Ureter (tissue), 1 donor: ENCODE measurements around the gene OR13J1. TPM values are rescaled to one million over a fixed set of nuclear protein-coding genes. Genes with fewer than 3 reads are reported as not detected.
A peak's percentile ranks its signal among the peaks of the same experiment; 100 is the strongest.
"Not testable (repeated sequence)": the region's sequence is repeated elsewhere in the genome, so short reads cannot be mapped to it uniquely, and the experiment has no call there.

Experiments used
- DNase-seq: peaks from one replicate; pipeline ENCODE4 v3.0.0-alpha.2; 2020; ENCODE audit warnings: low spot score
- total RNA-seq: library from RNA; stranded (reverse); gene quantifications from one replicate; pipeline ENCODE4 v1.2.4, GENCODE V29; 2023
- donor health status: DM: yes; HTN: yes; CAD: no.

OR13J1 gene, protein sequence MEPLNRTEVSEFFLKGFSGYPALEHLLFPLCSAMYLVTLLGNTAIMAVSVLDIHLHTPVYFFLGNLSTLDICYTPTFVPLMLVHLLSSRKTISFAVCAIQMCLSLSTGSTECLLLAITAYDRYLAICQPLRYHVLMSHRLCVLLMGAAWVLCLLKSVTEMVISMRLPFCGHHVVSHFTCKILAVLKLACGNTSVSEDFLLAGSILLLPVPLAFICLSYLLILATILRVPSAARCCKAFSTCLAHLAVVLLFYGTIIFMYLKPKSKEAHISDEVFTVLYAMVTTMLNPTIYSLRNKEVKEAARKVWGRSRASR
- not detected for total RNA-seq

DNA sequence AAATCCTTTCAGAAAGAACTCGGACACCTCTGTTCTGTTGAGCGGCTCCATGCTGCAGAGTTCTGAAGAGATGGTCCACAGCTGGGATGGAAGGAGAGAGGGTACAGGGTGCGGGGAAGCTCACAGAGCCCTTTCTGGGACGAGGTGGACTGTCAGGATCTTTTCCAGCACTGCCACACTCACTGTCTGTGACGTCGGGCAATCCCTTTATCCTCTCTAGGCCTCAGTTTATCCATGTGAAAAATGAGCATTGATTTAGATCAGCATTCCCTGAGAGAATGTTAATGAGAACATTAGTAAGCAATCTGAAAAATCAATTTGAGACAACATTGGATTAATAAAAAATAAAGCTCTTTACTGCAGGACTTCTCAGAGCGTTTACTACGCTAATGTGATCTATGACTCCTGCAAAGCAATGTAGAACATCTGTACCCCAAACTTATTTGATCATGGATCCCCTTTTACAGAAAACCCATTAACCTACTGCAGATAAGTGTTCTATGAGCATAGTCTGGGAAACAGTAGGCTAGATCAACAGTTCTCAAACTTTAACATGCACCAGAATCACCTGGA, at the start of gene OR13J1:
Gene OR13J1 (minus strand): TSS at position 51 of the 573 bp plus-strand sequence. CDS start 0 bp downstream, at position 51.
- no peak for DNase-seq

DNA sequence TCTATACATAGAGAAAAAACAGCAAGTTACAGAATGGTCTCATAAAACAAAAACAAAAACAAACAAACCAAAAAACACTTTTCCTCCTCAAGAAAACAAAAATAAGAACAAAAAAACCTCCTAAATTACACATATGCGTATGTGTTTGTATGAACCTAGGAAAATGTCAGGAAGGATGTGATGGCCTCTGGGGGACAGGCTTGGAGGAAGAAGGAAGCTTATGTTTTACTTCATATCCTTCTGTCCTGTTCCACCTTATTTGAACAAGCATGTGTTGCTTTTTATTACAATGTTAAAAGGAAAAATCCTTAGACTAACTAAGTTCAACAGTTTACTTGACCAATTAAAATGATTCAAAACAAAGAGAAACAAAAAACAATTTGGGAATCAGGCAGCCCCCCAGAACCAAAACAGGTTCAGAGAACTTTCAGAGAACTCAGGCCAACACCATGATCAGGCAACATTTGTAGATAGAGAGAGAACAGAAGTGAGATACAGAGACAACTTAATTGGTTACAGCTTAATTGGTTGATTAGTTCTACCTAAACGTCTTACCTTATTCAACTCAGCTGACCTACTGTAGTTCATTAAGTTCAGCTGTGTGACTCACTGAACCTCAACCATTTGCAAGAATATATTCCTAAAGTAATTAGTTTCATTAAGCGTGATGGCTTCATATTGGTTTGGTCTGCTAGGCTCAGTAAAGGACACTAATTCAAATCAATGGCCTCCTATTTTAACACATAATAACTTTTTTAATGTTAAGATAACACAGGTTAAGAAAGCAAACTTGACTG, 49.2 kb upstream of the OR13J1 start:
- DNase-seq, result no peak

DNA sequence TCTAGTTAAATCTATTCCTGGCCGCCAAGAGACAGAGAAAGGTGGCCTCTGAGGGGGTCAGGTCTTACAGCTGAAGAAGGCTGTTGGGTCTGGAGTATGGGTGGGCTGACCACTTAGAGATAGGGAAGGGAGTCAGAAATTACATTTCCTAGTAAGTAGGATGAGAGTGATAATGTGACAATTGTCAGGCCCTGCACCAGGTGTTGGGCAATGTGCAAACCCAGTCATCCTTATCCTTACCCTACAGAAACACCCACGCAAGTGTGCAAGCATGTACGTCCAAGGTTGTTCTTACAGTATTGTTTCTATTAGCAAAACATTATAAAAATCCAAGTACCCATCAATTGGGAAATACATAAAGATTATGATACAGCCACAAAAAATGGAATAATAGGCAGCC, 48.6 kb upstream of the OR13J1 start:
- DNase-seq, result no peak

DNA sequence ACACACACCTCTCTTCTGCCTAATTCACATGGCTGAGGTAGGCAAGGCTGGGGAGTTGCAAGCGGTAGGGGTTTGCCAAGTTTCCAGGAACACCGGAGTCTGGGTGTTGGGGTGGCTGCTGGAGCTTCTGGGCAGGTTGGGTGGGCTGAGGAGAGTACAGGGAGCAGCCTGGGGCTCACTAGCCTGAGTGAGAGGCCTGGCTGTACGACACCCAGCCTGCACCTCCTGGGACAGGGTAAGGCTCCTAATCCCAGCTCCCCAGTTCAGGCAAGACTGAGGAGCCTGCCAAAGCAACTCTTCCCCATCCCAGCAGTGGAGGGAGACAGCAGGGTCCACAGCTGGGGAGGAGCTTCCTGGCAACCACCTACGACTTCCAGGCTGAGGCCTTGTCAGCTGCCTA, 47.1 kb upstream of the OR13J1 start:
- DNase-seq, result no peak

DNA sequence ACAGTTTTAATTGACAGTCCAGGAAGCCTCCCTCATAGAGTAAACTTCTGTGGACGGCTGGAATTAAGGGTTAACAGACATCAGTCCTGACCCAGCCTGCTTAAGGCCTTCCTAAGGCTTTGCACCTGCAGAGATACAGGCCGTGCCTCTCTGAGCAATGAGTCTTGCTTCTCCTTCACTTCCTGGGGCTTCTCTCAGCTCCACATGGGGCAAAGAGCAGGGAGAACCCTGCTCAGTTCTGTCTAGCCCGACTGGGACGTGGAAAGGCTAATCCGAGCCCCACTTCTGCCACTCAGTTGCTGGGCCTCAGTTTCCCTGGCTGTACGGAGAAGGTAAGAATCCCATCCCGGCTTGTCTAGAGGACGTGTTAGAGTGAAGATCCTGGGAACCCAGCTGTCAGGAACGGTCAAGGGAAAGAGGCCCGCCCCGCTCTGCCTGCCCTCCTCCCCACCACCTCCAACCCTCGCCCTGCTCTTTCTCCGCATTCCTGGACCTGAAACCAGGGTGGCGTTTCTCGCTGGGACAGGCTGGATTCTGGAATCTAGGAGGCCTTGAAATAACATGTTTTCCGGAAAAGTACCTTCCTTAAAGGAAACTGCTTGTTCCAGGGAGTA, 45.6 kb upstream of the OR13J1 start:
- no peak for DNase-seq

DNA sequence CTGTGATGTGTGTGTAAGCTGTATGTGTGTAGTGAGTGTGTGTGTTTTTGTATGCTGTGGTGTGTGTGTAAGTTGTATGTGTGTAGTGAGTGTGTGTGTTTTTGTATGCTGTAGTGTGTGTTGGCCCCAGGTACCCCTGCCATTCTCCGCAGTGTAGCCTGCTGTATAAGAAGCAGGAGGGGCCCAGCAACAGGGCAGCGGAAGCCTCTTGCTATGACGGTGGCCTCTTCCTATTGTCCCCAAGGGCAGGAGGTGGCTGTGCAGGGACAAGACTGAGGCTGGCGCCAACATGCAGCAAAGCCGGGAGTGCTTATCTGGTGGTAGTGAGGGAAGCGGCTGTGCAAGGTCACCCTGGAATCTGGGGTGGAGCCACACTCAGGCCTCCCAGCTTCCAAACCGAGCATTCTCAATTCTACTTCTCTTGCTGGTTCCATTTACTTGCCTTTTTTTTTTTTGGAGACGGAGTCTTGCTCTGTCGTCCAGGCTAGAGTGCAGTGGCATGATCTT, 44.2 kb upstream of the OR13J1 start:
- DNase-seq, result no peak

DNA sequence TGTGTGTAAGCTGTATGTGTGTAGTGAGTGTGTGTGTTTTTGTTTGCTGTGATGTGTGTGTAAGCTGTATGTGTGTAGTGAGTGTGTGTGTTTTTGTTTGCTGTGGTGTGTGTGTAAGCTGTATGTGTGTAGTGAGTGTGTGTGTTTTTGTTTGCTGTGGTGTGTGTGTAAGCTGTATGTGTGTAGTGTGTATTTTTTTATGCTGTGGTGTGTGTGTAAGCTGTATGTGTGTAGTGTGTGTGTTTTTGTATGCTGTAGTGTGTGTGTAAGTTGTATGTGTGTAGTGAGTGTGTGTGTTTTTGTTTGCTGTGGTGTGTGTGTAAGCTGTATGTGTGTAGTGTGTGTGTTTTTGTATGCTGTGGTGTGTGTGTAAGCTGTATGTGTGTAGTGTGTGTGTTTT, 43.2 kb upstream of the OR13J1 start:
- not testable (repeated sequence) for DNase-seq

DNA sequence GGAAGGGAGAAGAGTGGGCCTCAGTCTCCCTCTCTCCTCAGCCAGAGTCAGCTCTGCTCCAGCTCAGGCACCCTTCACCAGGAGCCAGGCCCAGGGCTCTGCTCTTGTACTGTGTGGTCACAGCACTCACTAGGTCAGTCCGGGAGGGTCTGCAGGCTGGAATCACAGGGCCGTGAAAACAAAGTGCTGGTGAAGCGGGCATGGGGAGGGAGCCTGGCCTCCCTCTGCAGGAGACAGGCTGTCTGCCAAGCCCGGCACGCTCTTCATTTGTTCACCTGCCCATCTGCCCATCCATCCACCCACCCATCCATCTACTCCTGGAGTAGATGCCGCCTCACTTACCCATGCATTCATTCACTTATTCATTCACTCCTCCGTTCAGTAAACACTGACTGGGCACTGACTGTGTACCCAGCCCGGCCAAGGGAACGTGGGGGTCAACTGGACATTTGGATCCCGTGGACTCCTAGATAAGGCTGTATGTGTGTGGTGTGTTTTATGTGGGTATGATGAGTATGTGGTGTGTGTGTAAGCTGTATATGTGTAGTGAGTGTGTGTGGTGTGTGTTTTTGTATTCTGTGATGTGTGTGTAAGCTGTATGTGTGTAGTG, 42.7 kb upstream of the OR13J1 start:
- no peak for DNase-seq

DNA sequence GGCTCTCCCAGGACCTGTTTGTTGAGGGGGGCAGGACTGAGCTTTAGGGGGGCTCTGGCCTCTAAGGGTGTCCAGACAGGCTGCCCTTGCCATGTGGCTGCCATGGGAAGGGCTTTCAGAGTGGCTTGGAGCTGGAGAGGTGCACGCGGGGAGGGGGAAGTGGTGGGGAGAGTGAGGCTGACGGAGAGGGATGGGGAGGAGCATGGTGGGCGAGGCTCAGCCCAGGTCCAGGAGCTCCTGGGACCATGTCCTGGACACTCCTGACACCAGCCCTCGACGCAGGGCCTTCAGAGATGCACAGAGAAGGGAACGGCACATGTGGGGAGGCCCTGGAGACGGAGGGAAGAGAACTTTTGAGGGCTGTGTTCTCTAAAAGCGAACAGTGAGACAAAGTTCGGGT, 41.5 kb upstream of the OR13J1 start:
- no peak for DNase-seq

DNA sequence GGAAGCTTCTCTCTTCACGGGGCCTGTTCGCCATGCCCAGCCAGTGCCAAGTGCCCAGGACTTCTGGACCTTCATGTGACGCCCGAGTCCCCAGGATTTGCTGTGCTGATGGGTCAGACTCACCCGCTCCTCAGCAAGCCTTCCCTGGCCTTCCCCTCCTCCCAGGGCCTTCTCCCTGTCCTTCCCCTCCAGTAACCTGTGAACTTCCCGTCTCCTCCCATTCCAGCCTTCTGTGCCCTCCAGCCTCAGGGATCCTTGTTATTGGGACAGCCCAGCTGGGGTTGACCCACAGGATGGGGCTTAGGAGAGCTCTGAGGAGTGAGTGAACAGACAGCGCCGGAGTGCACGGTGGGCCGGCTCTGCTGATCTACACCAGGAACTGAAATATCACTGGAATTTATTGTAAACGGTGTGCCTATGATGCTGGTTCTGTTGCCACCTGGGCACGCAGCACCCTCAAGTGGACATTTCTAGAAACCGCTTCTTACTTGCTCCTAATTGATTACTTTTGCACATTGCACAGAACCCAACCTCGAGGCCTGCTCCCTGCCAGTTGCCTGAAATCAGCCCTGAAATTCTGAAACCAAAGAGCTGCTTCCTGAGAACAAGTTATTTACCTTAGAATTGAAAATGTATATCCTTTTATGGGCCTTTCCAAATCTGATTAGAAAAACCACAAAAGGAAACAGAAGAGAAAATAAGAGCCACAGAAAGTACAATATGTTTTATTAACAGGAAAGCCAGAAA, 40.6 kb upstream of the OR13J1 start:
- DNase-seq, result no peak

DNA sequence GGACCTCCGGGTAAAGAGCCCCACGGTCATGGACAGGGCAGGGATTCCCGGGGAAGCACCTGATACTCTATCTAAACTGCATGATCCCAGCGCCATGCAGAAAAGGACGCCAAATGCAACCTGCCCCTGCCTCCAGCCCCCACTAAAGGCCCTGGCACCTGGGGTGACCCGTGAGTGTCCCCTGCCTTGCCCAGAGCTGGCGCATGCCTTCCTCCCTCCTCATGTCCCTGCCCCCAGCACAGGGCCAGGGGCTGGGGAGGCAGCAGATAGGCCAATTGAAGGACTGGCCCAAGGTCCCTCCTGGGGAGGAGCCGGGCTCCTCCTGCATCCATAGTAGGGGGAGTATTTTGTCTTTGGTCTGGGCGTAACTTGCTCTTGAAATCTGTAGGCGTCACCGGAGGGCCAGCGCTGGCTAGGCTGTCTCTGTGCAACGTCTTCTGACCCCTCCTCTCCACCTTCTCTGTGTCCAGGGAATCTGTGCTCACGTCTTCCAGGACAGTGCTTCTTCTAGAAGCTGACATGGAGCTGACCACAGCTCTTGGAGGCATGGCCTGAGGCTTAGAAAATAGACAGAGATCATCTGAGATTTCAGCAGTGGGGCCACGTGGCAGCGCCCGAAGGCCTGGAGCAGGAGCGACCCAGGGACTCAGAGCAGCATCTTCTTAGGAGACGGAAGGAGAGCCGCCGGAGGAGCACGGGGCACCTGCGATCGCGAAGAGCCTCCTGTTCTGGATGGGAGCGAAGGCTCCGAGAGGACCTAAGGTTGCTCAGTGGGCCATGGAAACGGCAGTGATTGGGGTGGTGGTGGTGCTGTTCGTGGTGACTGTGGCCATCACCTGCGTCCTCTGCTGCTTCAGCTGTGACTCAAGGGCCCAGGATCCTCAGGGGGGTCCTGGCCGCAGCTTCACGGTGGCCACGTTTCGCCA, 39.7 kb upstream of the OR13J1 start:
- DNase-seq, result no peak

DNA sequence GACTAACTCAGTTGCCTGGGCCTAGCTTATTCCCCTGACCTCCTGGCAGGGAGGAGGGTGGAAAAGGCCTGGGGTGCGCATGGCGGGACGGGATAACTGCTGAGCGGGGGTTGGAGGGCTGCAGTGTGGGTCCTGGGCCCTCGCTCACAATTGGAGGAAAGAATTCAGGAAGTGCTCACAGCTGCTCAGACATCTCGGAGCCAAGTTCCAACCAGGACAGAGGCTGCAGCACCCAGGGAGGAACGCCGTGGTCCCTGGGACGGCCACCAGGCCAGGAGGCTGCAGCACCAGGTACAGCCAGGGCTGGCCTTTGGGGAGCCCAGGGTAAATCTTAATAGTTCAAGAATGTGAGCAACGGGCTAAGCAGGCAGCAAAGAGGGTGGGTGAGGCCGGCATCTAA, 39.1 kb upstream of the OR13J1 start, which contains the start of gene SPAAR:
Gene SPAAR (plus strand): TSS at position 217 of the 400 bp plus-strand sequence. CDS start 974 bp downstream, outside the sequence.
- DNase-seq, result no peak

DNA sequence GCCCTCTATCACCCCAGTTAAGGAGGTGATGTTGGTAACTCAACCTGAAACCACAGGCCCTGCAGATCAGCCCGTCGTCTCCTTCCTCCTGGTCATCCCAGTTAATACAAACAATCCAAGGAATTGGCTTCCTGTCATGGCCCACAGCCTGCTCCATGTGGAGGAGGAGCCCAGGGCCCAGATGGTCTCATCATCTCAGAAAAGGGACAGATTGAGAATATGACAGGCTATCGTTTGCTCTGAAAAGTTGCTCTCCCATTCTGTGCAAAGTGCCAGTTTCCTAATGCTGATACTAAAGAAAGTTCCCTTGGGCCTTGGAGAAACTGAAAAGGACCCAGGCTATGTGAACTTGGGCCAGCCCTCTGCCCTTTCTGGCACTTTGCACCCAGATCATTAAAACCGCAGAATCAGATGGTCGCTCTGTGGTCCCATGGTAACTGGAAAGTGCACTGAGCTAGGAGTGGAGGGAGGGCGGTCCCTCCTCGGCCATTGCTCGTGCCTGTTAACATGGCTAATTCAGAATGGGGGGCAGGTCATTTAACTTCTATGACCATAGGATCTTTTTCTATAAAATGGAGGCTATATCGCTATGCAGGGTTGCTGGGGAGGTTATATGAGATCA, 38.4 kb upstream of the OR13J1 start:
- DNase-seq, result no peak

DNA sequence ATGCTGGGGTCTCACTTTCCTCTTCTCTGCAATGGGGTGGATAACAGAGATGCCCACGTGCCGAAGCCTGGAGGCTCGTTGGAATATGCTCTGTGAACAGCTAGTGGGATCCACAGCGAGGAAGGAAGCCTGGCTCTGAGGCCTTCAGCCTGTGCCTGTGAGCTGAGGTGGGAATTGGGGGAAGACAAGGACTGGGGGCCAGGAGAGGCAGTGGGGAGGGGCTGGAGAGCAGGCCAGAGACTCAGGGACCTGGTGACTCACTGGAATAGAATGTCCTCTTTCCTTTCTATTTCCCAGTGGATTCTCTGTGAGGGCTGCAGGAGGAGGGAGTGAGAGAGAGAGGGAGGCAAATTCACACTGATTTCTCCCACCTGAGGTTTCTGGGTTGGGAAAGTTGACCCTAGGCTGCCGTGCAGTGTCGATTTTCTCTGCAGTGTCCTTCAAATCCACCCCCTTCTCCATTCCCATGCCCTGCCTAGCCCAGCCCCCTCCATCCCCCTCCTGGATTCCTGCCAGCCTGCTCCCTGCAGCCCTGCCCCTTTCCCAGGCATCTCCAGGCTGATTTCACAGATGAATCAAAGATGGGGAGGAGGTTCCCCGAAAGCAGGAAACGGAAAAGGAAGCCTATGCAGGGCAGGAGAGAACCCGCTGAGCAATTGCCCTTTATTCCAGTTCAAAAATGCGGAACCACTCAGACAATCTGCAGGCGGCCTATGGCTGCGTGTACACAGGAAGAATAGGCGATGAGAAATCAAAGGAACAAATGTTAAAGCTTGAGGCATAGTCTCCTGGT, 37.7 kb upstream of the OR13J1 start:
- DNase-seq, result peak; percentile 80

DNA sequence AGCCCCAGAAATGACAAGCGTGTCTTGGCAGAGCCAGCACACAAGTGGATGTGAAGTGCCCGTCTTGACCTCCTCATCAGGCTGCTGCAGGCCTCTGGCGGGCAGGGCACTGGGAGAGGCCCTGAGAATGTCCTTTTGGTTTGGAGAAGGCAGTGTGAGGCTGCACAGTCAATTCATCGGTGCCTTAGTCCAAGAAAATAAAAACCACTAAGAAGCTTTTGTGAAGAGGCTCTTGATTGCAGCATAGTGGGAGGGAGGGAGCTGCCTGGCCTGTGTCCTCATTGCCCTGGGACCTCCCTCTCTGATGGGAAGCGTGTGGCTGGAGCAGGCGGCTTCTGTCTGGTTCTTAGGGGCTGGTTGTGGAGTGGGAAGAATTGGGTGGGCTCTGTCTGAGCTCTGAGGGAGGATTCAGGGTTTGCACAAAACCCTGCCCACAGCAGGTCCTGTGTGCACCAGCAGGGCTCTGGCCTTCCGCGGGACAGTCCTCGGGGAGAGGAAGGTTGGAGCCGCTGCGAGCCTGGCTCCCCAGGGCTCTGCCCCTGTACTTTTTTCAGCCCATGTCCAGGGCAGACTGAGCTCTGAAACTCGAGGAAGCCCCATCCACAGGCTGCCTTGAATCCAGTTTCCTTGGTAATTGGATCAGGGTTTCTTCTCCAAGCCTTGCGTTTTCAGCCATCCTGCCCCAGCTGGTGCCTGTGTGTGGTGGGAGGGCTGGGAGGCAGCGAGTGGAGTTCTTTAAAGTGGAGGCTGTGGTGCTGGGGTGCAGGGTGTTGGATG, 36.9 kb upstream of the OR13J1 start:
- peak; percentile 70 for DNase-seq

DNA sequence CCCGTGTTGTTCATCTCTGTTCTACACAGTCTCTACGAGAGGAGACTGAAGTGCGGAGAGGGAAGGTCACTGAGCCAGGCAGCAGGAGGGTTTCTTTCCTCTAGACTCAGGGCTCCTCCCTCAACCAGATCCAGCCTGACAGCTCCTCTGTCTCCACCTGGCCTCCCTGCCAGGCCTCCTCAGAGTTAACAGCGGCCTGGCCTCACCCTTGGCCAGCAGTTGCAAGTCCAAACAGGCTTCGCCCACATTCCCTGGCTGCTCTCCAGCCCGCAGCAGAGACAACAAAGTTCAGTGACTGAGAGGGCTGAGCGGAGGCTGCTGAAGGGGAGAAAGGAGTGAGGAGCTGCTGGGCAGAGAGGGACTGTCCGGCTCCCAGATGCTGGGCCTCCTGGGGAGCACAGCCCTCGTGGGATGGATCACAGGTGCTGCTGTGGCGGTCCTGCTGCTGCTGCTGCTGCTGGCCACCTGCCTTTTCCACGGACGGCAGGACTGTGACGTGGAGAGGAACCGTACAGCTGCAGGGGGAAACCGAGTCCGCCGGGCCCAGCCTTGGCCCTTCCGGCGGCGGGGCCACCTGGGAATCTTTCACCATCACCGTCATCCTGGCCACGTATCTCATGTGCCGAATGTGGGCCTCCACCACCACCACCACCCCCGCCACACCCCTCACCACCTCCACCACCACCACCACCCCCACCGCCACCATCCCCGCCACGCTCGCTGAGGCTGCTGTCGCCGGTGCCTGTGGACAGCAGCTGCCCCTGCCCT, 35.9 kb upstream of the OR13J1 start, which contains the start of gene HRCT1:
Gene HRCT1 (plus strand): TSS at position 291 of the 768 bp plus-strand sequence. CDS start 86 bp downstream, at position 377.
- peak; percentile 94 for DNase-seq
